ENCODE results near the gene INPP4B. TPM values are rescaled to one million over a fixed set of nuclear protein-coding genes. Genes with fewer than 3 reads are reported as not detected.

INPP4B gene
- total RNA-seq, 1 donor from 2014 or later = 16.8 TPM

GRCh38 chr4:142762280-142762679 lies 83.8 kb downstream of the INPP4B start:
- intact Hi-C loops (cut with micrococcal nuclease) = no loop called here
- no peak overlapping the region for H3K4me3 Mint-ChIP-seq
- H3K27me3 Mint-ChIP-seq (ENCODE audit: insufficient read depth) = no peaks in the 10 kb centered on the region
- no peaks in the 10 kb centered on the region for H3K4me1 Mint-ChIP-seq (ENCODE audit: low read depth)
- no peaks in the 10 kb centered on the region for H3K9me3 Mint-ChIP-seq
- H3K27ac Mint-ChIP-seq = no peak overlapping the region
- H3K36me3 Mint-ChIP-seq (ENCODE audit: low read depth) = no peaks in the 10 kb centered on the region
- DNase-seq (ENCODE audit: low spot score) = no peak

- no peaks in the 10 kb centered on the region for H3K36me3 Mint-ChIP-seq (ENCODE audit: low read depth)
- no peaks in the 10 kb centered on the region for H3K9me3 Mint-ChIP-seq
- intact Hi-C loops (cut with micrococcal nuclease) = no loop called here
- H3K27ac Mint-ChIP-seq = no peak overlapping the region
- no peak overlapping the region for H3K4me3 Mint-ChIP-seq
- DNase-seq (ENCODE audit: low spot score) = no peak
- H3K4me1 Mint-ChIP-seq (ENCODE audit: low read depth) = no peaks in the 10 kb centered on the region
- no peaks in the 10 kb centered on the region for H3K27me3 Mint-ChIP-seq (ENCODE audit: insufficient read depth)
Observed at GRCh38 chr4:142752202-142752786, 93.8 kb downstream of the INPP4B start.

- intact Hi-C loops (cut with micrococcal nuclease) = no loop called here
- no peak overlapping the region for H3K27ac Mint-ChIP-seq
- H3K36me3 Mint-ChIP-seq (ENCODE audit: low read depth) = no peaks in the 10 kb centered on the region
- no peaks in the 10 kb centered on the region for H3K27me3 Mint-ChIP-seq (ENCODE audit: insufficient read depth)
- no peak overlapping the region for H3K4me3 Mint-ChIP-seq
- DNase-seq (ENCODE audit: low spot score) = no peak
- peaks cover 28% of the 10 kb centered on the region for H3K9me3 Mint-ChIP-seq
- H3K4me1 Mint-ChIP-seq (ENCODE audit: low read depth) = no peaks in the 10 kb centered on the region
Observed at GRCh38 chr4:142743121-142743825, 102.8 kb downstream of the INPP4B start.

- no peaks in the 10 kb centered on the region for H3K27me3 Mint-ChIP-seq (ENCODE audit: insufficient read depth)
- H3K27ac Mint-ChIP-seq = no peak overlapping the region
- H3K4me3 Mint-ChIP-seq = no peak overlapping the region
- no peaks in the 10 kb centered on the region for H3K36me3 Mint-ChIP-seq (ENCODE audit: low read depth)
- intact Hi-C loops (cut with micrococcal nuclease) = no loop called here
- H3K4me1 Mint-ChIP-seq (ENCODE audit: low read depth) = no peaks in the 10 kb centered on the region
- DNase-seq (ENCODE audit: low spot score) = no peak
- H3K9me3 Mint-ChIP-seq = peaks cover 28% of the 10 kb centered on the region
Observed at GRCh38 chr4:142741995-142742394, 104.1 kb downstream of the INPP4B start.

GRCh38 chr4:142728233-142728632 lies 117.9 kb downstream of the INPP4B start:
- Mint-ChIP-seq H3K27me3 (ENCODE audit: insufficient read depth) (no peaks in the 10 kb centered on the region), H3K4me1 (ENCODE audit: low read depth) (no peaks in the 10 kb centered on the region), H3K4me3 (no peak overlapping the region), H3K9me3 (no peaks in the 10 kb centered on the region), H3K36me3 (ENCODE audit: low read depth) (no peaks in the 10 kb centered on the region), H3K27ac (no peak overlapping the region)
- intact Hi-C loops (cut with micrococcal nuclease) = no loop called here
- no peak for DNase-seq (ENCODE audit: low spot score)

- intact Hi-C loops (cut with micrococcal nuclease) = no loop called here
- DNase-seq (ENCODE audit: low spot score) = no peak
- no peaks in the 10 kb centered on the region for H3K4me1 Mint-ChIP-seq (ENCODE audit: low read depth)
- no peaks in the 10 kb centered on the region for H3K27me3 Mint-ChIP-seq (ENCODE audit: insufficient read depth)
- no peak overlapping the region for H3K4me3 Mint-ChIP-seq
- no peaks in the 10 kb centered on the region for H3K9me3 Mint-ChIP-seq
- H3K27ac Mint-ChIP-seq = no peak overlapping the region
- no peaks in the 10 kb centered on the region for H3K36me3 Mint-ChIP-seq (ENCODE audit: low read depth)
Observed at GRCh38 chr4:142727149-142727548, 119.0 kb downstream of the INPP4B start.

GRCh38 chr4:142725886-142726285 lies 120.2 kb downstream of the INPP4B start:
- Mint-ChIP-seq H3K9me3 (no peaks in the 10 kb centered on the region), H3K4me3 (no peak overlapping the region), H3K27me3 (ENCODE audit: insufficient read depth) (no peaks in the 10 kb centered on the region), H3K36me3 (ENCODE audit: low read depth) (no peaks in the 10 kb centered on the region), H3K4me1 (ENCODE audit: low read depth) (no peaks in the 10 kb centered on the region), H3K27ac (no peak overlapping the region)
- no peak for DNase-seq (ENCODE audit: low spot score)
- intact Hi-C loops (cut with micrococcal nuclease) = no loop called here

- Mint-ChIP-seq H3K4me1 (ENCODE audit: low read depth) (no peaks in the 10 kb centered on the region), H3K4me3 (no peak overlapping the region), H3K27ac (no peak overlapping the region), H3K27me3 (ENCODE audit: insufficient read depth) (no peaks in the 10 kb centered on the region), H3K36me3 (ENCODE audit: low read depth) (no peaks in the 10 kb centered on the region), H3K9me3 (peaks cover 8% of the 10 kb centered on the region)
- intact Hi-C loops (cut with micrococcal nuclease) = loop anchor here (2.0 kb wide), 1 partner anchor 126 kb away; the partner anchor contains the start of gene INPP4B
- DNase-seq (ENCODE audit: low spot score) = no peak
Observed at GRCh38 chr4:142721187-142721586, 124.9 kb downstream of the INPP4B start.

- no peak overlapping the region for H3K27ac Mint-ChIP-seq
- no peak for DNase-seq (ENCODE audit: low spot score)
- H3K9me3 Mint-ChIP-seq = peaks cover 13% of the 10 kb centered on the region
- H3K36me3 Mint-ChIP-seq (ENCODE audit: low read depth) = no peaks in the 10 kb centered on the region
- H3K4me1 Mint-ChIP-seq (ENCODE audit: low read depth) = peaks cover 7% of the 10 kb centered on the region
- intact Hi-C loops (cut with micrococcal nuclease) = loop anchor here (1.0 to 2.0 kb wide), 4 partner anchors 127 to 593 kb away; partner anchors contain the start of gene INPP4B
- H3K27me3 Mint-ChIP-seq (ENCODE audit: insufficient read depth) = no peaks in the 10 kb centered on the region
- no peak overlapping the region for H3K4me3 Mint-ChIP-seq
Observed at GRCh38 chr4:142719854-142720541, 126.1 kb downstream of the INPP4B start.

- Mint-ChIP-seq H3K9me3 (peaks cover 13% of the 10 kb centered on the region), H3K4me3 (no peak overlapping the region), H3K27ac (no peak overlapping the region), H3K27me3 (ENCODE audit: insufficient read depth) (no peaks in the 10 kb centered on the region), H3K4me1 (ENCODE audit: low read depth) (peaks cover 7% of the 10 kb centered on the region), H3K36me3 (ENCODE audit: low read depth) (no peaks in the 10 kb centered on the region)
- intact Hi-C loops (cut with micrococcal nuclease) = no loop called here
- DNase-seq (ENCODE audit: low spot score) = no peak
Observed at GRCh38 chr4:142718981-142719380, 127.1 kb downstream of the INPP4B start.

GRCh38 chr4:142715727-142716126 lies 130.4 kb downstream of the INPP4B start:
- no peaks in the 10 kb centered on the region for H3K27me3 Mint-ChIP-seq (ENCODE audit: insufficient read depth)
- H3K9me3 Mint-ChIP-seq = peaks cover 24% of the 10 kb centered on the region
- intact Hi-C loops (cut with micrococcal nuclease) = no loop called here
- no peak overlapping the region for H3K4me3 Mint-ChIP-seq
- no peak overlapping the region for H3K27ac Mint-ChIP-seq
- H3K4me1 Mint-ChIP-seq (ENCODE audit: low read depth) = peaks cover 25% of the 10 kb centered on the region
- DNase-seq (ENCODE audit: low spot score) = no peak
- peaks cover 5% of the 10 kb centered on the region for H3K36me3 Mint-ChIP-seq (ENCODE audit: low read depth)

- Mint-ChIP-seq H3K9me3 (peaks cover 35% of the 10 kb centered on the region), H3K27me3 (ENCODE audit: insufficient read depth) (no peaks in the 10 kb centered on the region), H3K27ac (peak overlapping the region; percentile 74), H3K4me3 (peak overlapping the region; percentile 1), H3K4me1 (ENCODE audit: low read depth) (peaks cover 33% of the 10 kb centered on the region), H3K36me3 (ENCODE audit: low read depth) (peaks cover 11% of the 10 kb centered on the region)
- intact Hi-C loops (cut with micrococcal nuclease) = loop anchor here (2.0 to 5.0 kb wide), 4 partner anchors 129 to 316 kb away; no protein-coding TSS in a partner anchor
- DNase-seq (ENCODE audit: low spot score) = no peak
Observed at GRCh38 chr4:142713282-142714030, 132.6 kb downstream of the INPP4B start.
